Myocyte (in vitro differentiated cells): ENCODE data around the gene TXLNB. TPM values are rescaled to one million over a fixed set of nuclear protein-coding genes. Genes with fewer than 3 reads are reported as not detected.
A peak's percentile ranks its signal among the peaks of the same experiment; 100 is the strongest.

Experiments
- DNase-seq: peaks from one replicate; pipeline ENCODE4 v3.0.0-alpha.2; 2012; ENCODE audit warnings: low read depth
- polyA plus RNA-seq: library from polyadenylated mRNA; unstranded; fragments of >200 nt; gene quantifications from one replicate; pipeline ENCODE4 v1.2.1, GENCODE V29; 2012; ENCODE audit warnings: missing spikeins
- total RNA-seq: library from RNA; depleted of rRNA; stranded (reverse); fragments of >200 nt; gene quantifications from 2 replicates; pipeline ENCODE4 v1.2.3, GENCODE V29; 2014

TXLNB gene
- total RNA-seq = 65.8 and 77.7 TPM in 2 replicates
- 13.2 TPM for polyA plus RNA-seq

DNA sequence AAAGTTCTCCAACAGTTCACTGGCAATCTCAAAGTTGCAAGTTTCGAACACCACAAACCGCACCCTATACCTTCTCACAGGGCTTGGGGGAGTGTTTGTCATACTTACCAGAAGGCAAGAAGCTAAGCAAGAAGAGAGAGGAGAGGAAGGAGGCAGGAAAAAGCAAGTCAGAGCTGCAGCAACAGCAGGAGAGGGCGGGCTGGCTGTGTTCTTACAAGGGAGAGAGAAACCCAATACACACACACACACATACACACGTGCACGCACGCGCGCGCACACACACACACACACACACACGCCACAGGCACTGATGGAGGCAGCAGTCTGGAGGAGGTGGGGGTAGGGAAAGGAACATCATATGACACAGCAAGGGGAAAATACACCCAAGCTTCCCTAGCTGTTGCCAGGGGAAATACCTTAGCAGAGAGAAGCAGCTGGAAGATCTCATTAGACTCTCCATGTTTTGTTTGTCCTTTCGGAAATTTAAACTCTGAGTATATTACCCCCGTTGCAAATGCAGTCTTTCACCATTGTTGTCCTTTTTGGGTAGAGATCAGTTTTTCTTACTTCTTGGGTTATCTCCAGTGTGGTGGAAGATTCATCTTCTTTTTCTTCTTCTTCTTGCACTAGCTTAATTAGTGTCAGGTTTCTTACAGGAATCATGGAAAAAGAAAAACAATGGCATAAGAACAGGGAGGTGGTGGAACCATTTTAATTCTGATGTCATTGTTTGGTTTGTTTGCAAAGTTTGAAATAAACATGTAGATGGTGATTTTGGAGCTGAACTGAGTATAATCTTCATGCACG lies at the start of gene TXLNB:
TXLNB (minus strand) TSS at position 186 of the 807 bp plus-strand sequence. CDS start 3,099 bp downstream, outside the sequence.
- DNase-seq = peak; percentile 92

- no peak for DNase-seq
Measured at GRCh38 chr6:139341060-139341459, 49.3 kb upstream of the TXLNB start.

- peak; percentile 77 for DNase-seq
Measured at GRCh38 chr6:139338795-139339194, 47.0 kb upstream of the TXLNB start.

DNA sequence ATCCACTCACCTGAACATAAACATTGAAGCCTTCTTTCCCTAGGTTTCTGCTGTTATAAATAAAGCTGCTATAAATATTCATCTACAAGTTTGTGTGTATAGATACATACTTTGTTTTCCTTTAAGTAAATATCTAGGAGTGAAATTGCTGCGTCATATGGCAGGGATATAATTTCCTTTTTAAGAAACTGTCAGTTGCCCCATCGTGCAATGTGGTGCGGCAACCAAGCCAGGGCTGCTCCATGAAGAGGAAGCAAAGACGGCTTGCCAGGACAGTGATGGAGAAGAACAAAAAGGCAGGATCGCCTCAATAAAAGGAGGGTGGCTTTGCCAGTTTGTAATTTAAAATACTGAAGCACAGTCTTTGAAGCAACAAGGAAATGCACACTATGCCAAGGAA lies 46.0 kb upstream of the TXLNB start:
- DNase-seq = no peak

- DNase-seq = no peak
Measured at GRCh38 chr6:139337001-139337400, 45.2 kb upstream of the TXLNB start.

GRCh38 chr6:139336488-139336887 lies 44.7 kb upstream of the TXLNB start:
- no peak for DNase-seq

DNA sequence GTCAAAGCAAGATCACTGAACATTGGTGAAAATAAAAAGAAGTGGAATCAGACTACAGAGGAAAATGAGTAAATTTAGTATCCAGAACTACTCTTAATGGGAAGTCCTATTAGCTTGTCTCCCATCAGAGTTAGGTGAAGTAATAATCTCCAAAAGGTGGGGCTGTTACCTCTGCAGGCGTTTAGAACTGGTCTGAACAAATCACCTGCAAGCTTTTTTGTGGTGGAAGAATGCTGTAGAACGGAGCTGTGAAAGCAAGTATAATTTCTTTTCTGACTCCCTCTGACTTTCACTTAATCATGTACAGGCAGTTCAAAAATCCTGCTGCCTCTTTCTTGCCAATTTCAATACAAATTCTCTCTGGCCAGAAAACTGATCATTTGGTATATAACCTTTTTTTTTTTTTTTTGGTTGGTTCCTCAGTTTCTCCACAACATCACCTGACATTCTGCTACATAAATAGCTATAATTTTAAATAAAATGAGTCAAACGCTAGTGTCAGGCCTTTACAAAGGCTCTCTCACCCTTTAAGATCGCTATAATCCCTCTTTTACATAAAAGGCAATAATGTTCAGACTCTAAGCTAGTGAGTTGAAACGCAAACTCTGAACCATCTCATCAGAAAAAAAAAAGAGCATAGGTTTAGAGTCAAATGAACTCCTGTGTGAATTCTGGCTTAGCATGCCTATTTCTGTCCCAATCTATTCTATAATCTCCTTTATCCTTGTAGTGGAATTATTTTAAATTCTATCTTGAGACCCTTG lies 43.8 kb upstream of the TXLNB start:
- no peak for DNase-seq

- peak; percentile 80 for DNase-seq
Measured at GRCh38 chr6:139334806-139335446, 43.1 kb upstream of the TXLNB start.

- peak; percentile 19 for DNase-seq
Measured at GRCh38 chr6:139330826-139331500, 39.2 kb upstream of the TXLNB start.

GRCh38 chr6:139330306-139330705 lies 38.5 kb upstream of the TXLNB start:
- DNase-seq = peak; percentile 65

GRCh38 chr6:139329224-139329623 lies 37.4 kb upstream of the TXLNB start:
- no peak for DNase-seq

DNA sequence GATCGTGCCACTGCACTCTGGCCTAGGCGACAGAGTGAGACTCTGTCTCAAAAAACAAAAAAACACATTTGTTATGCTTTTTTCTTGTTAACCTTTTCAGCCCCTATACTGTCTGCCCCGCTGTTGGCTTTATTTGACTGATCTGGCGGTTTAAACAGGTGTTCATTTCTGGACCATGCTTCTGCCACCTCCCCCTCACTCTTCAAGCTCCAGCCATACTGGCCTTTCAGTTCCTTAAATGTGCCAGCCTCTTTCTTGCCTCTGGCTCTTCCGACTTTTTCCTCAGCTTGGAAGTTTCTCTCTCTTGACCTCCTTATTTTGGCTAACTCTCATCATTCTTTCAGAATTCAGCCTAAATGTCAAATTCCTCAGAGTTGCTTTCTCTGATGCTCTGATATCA lies 35.2 kb upstream of the TXLNB start:
- DNase-seq = no peak

- DNase-seq = no peak
Measured at GRCh38 chr6:139325686-139326085, 33.9 kb upstream of the TXLNB start.

DNA sequence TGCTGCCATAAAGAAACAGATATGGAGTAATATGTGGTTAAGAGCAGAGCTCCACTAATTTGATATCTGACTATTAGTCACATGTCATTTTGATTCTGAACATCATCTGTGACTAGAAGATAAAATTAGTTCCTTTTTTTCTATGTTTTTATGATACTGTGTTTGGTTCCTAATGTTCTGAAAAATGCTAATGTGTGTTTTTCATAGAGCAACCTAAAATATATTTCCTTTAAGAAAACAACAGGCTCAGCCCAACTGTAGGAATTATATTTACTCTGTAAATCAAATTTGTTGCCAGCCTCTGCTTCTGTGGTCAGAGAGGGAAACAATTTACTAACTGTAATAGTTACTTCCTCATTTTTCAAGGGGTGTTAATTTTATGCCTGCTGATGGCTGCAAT lies 33.3 kb upstream of the TXLNB start:
- DNase-seq = no peak

DNA sequence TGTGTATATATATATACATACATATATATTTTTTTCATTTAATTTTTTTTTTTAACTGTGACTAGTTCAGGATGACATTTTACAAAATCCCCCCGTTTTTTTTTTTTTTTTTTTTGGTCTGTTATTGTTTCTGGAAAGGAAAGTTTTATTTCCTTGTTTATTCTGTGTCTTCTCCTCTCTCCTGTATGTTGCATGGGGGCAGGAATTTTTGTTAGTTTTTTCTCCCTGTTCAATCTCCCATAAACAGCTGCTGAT lies 32.4 kb upstream of the TXLNB start:
- no peak for DNase-seq

DNA sequence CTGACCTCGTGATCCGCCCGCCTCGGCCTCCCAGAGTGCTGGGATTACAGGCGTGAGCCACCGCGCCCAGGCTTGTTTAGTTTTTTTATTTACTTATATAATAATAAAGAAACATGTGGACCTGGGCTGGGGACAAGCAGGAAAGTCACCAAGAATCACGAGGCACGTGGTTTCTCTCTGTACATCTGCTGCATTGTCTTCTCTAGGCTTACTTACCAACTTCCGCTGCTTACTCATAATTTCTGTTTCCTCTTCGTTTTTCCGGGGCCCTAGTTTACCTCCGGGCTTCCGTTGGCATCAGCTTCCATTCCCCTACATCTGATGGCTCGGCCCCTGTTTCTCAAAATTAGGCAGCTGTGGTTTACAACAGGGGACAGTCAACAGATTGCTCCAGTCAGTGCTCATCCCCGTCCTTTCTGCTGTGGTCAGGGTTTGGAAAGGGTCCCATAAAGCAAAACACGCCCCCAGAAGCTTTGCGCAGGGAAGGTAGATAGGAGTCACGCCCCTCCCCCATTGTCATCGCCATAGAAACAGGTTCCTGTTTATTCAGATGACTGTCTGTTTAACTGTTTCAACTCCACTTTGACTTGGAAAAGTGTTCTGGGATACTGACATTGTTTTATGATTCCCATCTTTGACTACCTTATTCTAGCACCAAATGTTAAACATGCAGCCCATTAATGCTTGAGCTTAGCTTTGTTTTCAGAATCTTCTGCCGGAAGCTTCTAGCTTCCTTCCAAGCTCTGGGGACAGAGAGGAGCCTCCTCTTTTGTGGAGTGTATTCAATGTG lies 31.9 kb upstream of the TXLNB start:
- DNase-seq = peak; percentile 89

- no peak for DNase-seq
Measured at GRCh38 chr6:139320081-139320480, 28.3 kb upstream of the TXLNB start.

GRCh38 chr6:139316622-139317317 lies 25.0 kb upstream of the TXLNB start:
- DNase-seq = no peak

DNA sequence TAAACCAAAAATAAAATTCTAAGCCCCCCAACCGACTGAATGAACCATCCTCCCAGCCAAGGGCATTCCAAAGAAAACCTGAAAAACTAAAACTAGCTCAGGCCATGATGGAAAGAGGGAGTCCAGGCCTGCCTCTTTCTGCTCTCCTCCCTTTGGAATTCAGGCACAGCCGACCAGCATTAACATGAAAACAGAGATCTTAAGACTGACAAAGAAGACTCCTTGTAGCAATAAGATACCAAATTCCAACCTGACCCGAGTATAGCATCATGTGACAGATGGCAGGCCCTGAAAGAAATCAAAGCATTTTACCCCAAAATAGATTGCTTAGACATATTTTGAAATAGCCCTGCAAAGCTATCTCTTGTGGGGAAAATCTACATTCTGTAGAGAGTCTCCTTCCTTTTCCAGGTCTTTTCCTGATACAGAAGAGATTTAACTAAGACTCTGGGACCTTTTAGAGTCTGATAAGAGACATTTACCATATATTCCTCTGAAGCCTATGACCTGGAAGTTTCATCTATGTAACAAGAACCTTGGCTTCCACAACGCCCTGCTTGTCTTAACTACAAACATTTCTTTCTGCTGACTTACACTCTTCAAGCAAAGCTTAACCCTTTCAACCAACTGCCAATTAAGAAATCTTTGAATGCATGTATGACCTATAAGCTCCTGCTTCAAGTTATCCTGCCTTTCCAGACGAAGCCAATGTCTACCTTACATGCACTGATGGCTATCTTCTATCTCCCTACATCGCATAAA lies 22.2 kb upstream of the TXLNB start:
- DNase-seq = no peak

GRCh38 chr6:139313229-139313628 lies 21.4 kb upstream of the TXLNB start:
- DNase-seq = no peak
